HEK293T (cell line): Measurements from ENCODE around the gene THSD7A.

ENCODE experiments used
- CTCF ChIA-PET: fragments of 350-600 bp; formaldehyde crosslinking; extraction: SDS; loops from one replicate; lab custom pipeline; 2021; ENCODE audit warnings: antibody characterized with exemption, inconsistent platforms; lab: Yijun Ruan, JAX
- POLR2A ChIA-PET: fragments of 350-600 bp; formaldehyde crosslinking; extraction: SDS; loops from one replicate; lab custom pipeline; 2020; ENCODE audit warnings: antibody characterized with exemption, inconsistent platforms; lab: Yijun Ruan, JAX
- DNase-seq: peaks from one replicate; pipeline ENCODE4 v3.0.0; 2012; ENCODE audit warnings: mixed read lengths; ENCODE audit errors: extremely low spot score
- ARNT ChIP-seq: fragments of 450-650 bp; IDR thresholded peaks from 2 replicates; pipeline ENCODE4 v1.6.1; 2017; ENCODE audit warnings: mild to moderate bottlenecking
- BHLHE40 ChIP-seq: fragments of 450-650 bp; IDR thresholded peaks from 2 replicates; pipeline ENCODE4 v1.6.1; 2016; ENCODE audit warnings: mild to moderate bottlenecking, moderate library complexity, borderline replicate concordance
- CTBP1 ChIP-seq: fragments of 450-650 bp; IDR thresholded peaks from 2 replicates; pipeline ENCODE4 v1.6.1; 2016; ENCODE audit warnings: borderline replicate concordance
- ELF4 ChIP-seq: fragments of 450-650 bp; IDR thresholded peaks from 2 replicates; pipeline ENCODE4 v1.6.1; 2017; ENCODE audit warnings: antibody characterized with exemption
- FOXA1 ChIP-seq: fragments of 450-650 bp; IDR thresholded peaks from 2 replicates; pipeline ENCODE4 v1.6.1; 2016; ENCODE audit warnings: mild to moderate bottlenecking
- FOXK2 ChIP-seq: fragments of 450-650 bp; IDR thresholded peaks from 2 replicates; pipeline ENCODE4 v1.6.1; 2016; ENCODE audit warnings: mild to moderate bottlenecking
- FOXM1 ChIP-seq: fragments of 450-650 bp; IDR thresholded peaks from 2 replicates; pipeline ENCODE4 v1.6.1; 2017; ENCODE audit warnings: mild to moderate bottlenecking, borderline replicate concordance
- HDGF ChIP-seq: fragments of 450-650 bp; IDR thresholded peaks from 2 replicates; pipeline ENCODE4 v1.6.1; 2017; ENCODE audit warnings: antibody characterized with exemption, borderline replicate concordance
- L3MBTL2 ChIP-seq: fragments of 450-650 bp; conservative IDR thresholded peaks from 2 replicates; pipeline ENCODE4 v1.6.1; 2016; ENCODE audit warnings: mild to moderate bottlenecking
- LEF1 ChIP-seq: fragments of 450-650 bp; IDR thresholded peaks from 2 replicates; pipeline ENCODE4 v1.6.1; 2017; ENCODE audit warnings: mild to moderate bottlenecking, borderline replicate concordance
- NFRKB ChIP-seq: fragments of 450-650 bp; IDR thresholded peaks from 2 replicates; pipeline ENCODE4 v1.6.1; 2016; ENCODE audit warnings: mild to moderate bottlenecking, moderate library complexity
- SP1 ChIP-seq: fragments of 450-650 bp; IDR thresholded peaks from 2 replicates; pipeline ENCODE4 v1.6.1; 2017
- SUZ12 ChIP-seq: fragments of 450-650 bp; IDR thresholded peaks from 2 replicates; pipeline ENCODE4 v1.6.1; 2016; ENCODE audit warnings: mild to moderate bottlenecking
- TARDBP ChIP-seq: fragments of 450-650 bp; IDR thresholded peaks from 2 replicates; pipeline ENCODE4 v1.6.1; 2016
- ZNF384 ChIP-seq: fragments of 450-650 bp; IDR thresholded peaks from 2 replicates; pipeline ENCODE4 v1.6.1; 2016
- TF ChIP-seq, protein P1 (sequence below): fragments of 450-650 bp; IDR thresholded peaks from 2 replicates; pipeline ENCODE4 v1.6.1; 2016

Gene THSD7A

DNA sequence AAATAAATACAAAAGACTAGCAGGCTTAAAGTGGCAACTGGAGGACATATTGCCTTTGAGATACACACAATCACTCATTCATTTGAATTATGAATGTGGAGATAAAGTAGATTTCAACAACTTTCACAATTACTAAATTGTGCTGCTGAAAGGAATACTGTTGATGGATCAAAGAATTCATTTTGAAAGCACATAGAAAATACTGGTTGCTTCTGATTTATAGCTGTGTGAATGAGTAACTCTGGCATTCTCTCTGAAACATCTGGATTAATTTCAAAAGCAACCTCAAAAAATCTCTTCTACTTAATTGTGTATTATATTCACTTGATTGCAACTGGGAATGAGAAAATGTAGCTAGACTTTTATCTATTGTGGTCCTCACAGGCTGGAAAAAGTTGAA, 397.6 kb downstream of the THSD7A start:
- ChIA-PET POLR2A (no interaction called here), CTCF (no interaction called here)
- DNase-seq, result no peak
- TF ChIP-seq LEF1 (no peak), NFRKB (no peak), ZNF384 (no peak), HDGF (no peak), BHLHE40 (no peak), L3MBTL2 (no peak), TARDBP (no peak), FOXA1 (no peak), CTBP1 (no peak), ELF4 (no peak), SUZ12 (no peak), ARNT (no peak)
- TF ChIP-seq, protein P1, sequence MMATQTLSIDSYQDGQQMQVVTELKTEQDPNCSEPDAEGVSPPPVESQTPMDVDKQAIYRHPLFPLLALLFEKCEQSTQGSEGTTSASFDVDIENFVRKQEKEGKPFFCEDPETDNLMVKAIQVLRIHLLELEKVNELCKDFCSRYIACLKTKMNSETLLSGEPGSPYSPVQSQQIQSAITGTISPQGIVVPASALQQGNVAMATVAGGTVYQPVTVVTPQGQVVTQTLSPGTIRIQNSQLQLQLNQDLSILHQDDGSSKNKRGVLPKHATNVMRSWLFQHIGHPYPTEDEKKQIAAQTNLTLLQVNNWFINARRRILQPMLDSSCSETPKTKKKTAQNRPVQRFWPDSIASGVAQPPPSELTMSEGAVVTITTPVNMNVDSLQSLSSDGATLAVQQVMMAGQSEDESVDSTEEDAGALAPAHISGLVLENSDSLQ, result no peak

DNA sequence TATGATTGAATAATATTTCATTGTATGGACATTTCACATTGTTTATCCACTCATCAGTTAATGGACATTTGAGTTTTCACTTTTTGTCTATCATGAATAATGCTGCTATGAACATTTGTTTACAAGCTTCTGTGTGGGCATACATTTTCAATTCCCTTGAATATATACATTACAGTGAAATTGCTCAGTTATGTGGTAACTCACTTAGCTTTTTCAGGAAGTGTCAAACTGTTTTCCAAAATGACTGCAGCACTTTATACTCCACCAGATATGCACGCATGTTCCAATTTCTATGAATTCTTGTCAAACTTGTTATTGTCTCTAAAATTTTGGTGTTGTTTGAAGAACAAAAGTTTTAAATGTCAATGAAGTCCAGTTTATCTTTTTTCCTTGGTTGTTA, 401.2 kb downstream of the THSD7A start:
- CTCF ChIA-PET, result no interaction called here
- no peak for TF ChIP-seq SUZ12
- TF ChIP-seq FOXM1, result no peak
- TF ChIP-seq ELF4, result no peak
- no peak for TF ChIP-seq ZNF384
- no peak for TF ChIP-seq CTBP1
- TF ChIP-seq FOXK2, result no peak
- no peak for TF ChIP-seq LEF1
- no peak for TF ChIP-seq TARDBP
- no peak for TF ChIP-seq SP1
- TF ChIP-seq ARNT, result no peak
- no peak for TF ChIP-seq FOXA1
- TF ChIP-seq HDGF, result no peak
- TF ChIP-seq BHLHE40, result no peak
- TF ChIP-seq, protein P1, result no peak
- no peak for TF ChIP-seq NFRKB
- no peak for TF ChIP-seq L3MBTL2

DNA sequence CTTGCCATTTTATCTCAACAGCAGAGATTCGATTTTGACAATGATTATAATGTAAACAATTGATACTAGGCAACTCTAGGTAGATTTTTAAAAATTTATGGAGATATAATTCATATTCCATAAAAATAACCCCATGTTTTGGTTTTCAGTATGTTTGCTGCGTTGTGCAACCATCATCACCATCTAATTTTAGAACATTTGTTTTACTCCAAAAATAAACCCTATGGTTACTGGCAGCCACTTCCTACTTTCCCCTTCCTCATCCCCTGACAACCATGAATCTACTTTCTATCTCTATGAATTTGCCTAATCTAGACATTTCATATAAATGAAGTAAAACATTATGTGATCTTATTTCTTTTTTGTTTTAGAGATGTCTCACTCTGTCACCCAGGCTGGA, 401.9 kb downstream of the THSD7A start:
- TF ChIP-seq SP1, result no peak
- no peak for TF ChIP-seq TARDBP
- no peak for TF ChIP-seq FOXM1
- no peak for TF ChIP-seq SUZ12
- TF ChIP-seq FOXK2, result no peak
- TF ChIP-seq ZNF384, result no peak
- TF ChIP-seq CTBP1, result no peak
- TF ChIP-seq LEF1, result no peak
- no peak for TF ChIP-seq FOXA1
- no peak for TF ChIP-seq HDGF
- TF ChIP-seq BHLHE40, result no peak
- TF ChIP-seq, protein P1, result no peak
- no peak for TF ChIP-seq ELF4
- no peak for TF ChIP-seq NFRKB
- no peak for TF ChIP-seq L3MBTL2
- no peak for TF ChIP-seq ARNT
- ChIA-PET CTCF (no interaction called here), POLR2A (no interaction called here)
- no peak for DNase-seq

More for the DNA sequence above, 401.2 kb downstream of the THSD7A start:
- DNase-seq, result no peak
- POLR2A ChIA-PET, result no interaction called here

DNA sequence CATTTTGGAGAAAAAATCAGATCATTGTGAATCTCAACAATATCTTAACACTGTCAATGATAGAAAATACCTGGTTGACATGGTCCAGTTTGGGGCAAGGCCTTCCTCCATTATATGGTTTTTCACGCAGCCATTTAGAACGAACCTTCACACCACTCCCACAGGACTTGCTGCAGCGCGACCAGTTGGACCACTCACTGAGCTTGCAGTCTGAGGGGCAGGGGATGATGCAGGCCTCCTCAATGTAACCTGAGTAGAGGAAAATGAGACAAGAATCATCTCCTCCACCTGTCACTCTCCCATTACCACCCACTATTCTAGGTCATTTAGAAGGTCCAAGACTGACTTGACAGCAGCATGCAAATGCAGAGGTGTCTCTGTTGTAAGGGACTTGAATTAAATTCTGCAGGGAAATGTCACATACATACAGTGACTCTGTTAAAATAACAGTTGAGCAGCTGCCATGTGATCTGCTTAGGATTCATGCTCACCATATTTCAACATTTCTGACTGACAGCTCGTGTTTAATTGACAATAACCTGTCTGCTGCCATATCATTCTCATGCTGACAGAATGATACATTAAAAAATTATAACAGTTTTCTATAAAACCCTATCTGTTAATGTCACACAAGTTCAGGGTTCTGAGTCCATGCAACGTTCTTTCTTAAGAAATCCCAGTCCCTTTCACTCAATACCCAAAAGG, 403.0 kb downstream of the THSD7A start:
- ChIA-PET CTCF (no interaction called here), POLR2A (no interaction called here)
- TF ChIP-seq HDGF, result no peak
- TF ChIP-seq, protein P1, result 0 out of 2 replicates have a peak, but pooled peaks have one; percentile 4
- DNase-seq, result no peak

DNA sequence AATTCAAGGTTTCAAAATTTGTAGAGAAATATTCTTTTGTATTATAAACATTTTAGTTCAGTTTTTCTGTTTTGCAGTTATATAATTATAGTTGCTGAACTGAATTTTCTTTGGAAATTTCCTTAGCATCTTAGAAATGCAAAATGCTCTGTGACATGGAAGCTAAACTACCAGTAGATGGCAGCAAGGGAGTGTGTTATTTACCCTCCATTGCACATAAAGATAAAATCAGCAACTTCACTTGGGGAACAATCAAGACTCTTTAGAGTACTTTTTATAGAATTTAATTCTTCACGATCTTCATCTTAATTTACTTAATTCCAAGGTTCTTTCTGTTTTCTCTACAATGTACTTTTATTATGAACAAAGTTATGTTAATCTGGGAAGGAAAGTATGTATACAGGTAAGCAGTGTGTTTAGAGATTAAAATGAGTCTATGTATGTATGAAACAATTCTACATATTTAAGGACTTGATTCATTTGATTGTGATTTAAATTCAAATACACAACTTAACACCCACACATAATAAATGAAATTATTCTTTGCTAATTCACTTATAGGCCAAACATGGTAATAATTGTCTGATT, 404.2 kb downstream of the THSD7A start:
- POLR2A ChIA-PET, result no interaction called here
- TF ChIP-seq FOXM1 (no peak), TARDBP (no peak), FOXA1 (no peak), ELF4 (no peak), SUZ12 (no peak), ZNF384 (no peak), HDGF (no peak), ARNT (no peak), FOXK2 (no peak), L3MBTL2 (no peak), SP1 (no peak), BHLHE40 (no peak)
- TF ChIP-seq, protein P1, result no peak
- DNase-seq, result peak; percentile 45
- CTCF ChIA-PET, result no interaction called here
